Measurements from ENCODE around the gene TUBB.
"Not testable (repeated sequence)": the region's sequence is repeated elsewhere in the genome, so short reads cannot be mapped to it uniquely, and the experiment has no call there.

TUBB gene

DNA sequence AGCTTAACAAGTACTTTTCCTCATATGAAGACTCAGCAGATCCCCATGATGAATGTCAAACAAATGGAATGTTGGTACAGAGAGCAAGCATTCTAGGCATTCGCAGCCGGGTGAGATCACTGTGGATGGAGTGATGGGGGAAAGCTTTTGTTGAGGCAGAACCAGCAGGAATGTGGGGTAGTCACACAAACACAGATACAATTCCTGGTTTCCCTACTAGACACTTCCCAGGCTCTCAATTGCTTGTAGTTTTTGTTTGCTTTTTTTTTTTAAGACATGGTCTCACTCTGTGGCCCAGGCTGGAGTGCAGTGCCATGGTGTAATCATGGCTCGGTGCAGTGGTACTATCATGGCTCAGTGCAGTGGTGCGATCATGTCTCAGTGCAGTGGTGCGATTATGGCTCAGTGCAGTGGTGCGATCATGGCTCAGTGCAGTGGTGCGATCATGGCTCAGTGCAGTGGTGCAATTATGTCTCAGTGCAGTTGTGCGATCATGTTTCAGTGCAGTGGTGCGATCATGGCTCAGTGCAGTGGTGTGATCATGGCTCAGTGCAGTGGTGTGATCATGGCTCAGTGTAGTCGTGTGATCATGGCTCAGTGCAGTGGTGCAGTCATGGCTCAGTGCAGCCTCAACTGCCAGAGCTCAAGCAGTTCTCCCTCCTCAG is 39.6 kb downstream of the TUBB start:
- DNase-seq (ENCODE audit: low read depth in 2 of 2) = no peak

DNA sequence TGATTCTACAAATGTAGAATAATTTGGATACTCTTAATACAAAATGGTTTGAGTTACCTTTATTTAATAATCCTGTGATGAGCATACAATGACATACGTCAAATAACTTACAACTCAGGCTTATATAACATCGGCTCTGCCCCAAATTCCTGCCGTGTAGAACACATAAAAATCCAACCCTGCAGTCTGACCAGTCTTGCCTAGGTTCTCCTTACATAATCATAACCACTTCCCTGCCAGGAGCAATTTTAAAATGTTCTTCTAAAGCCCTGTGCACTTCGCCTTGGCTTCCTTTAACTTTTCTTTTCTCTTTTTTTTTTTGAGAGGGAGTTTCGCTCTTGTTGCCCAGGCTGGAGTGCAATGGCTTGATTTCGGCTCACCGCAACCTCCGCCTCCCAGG is 40.4 kb downstream of the TUBB start:
- DNase-seq (ENCODE audit: low read depth in 2 of 2) = no peak

DNA sequence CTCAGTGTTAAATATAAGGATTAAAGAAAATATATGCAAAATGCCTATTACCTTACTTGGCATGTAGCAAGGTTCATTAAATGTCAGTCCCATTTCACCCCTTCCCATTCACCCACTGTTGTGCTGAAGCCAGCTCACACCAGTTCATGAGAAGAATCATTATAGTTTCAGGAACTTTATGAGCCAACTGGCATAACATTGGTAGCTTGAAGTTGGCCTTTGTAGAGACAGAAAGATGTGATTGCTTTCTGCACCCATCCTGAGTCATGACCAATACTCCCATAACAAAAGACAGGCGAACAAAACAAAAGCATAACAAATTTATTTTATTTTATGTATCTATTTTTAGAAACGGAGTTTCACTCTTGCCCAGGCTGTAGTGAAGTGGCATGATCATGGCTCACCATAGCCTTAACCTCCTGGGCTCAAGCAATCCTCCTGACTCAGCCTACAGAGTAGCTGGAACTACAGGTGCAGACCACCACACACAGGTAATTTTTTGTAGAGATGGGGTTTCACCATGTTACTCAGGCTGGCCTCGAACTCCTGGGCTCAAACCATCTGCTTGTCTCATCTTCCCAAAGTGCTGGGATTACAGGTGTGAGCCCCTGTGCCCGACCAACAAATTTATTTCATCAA is 41.8 kb downstream of the TUBB start:
- no peak for DNase-seq (ENCODE audit: low read depth in 2 of 2)

DNA sequence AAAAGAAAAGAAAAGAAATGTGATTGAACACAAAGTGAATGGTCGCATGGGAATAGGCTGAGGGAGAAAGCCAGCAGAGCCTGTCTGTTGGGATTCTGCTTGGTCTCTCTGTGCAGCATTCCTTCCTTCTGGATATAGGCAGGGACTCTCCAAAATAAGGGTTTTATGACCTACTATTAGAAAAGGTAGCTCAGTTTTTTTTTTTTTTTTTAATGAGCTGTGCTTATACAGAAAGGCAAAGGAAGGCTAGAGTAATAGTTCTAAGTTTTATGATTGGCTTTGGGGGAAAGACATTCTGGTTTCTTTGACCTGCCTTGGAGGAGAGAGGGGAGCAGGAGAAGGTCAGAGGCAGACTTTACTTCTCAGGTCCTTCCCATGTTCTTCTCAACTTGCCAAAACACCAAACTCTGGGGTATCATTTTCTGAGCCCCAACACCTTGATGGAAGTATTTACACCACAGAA is 43.0 kb downstream of the TUBB start:
- no peak for DNase-seq (ENCODE audit: low read depth in 2 of 2)

DNA sequence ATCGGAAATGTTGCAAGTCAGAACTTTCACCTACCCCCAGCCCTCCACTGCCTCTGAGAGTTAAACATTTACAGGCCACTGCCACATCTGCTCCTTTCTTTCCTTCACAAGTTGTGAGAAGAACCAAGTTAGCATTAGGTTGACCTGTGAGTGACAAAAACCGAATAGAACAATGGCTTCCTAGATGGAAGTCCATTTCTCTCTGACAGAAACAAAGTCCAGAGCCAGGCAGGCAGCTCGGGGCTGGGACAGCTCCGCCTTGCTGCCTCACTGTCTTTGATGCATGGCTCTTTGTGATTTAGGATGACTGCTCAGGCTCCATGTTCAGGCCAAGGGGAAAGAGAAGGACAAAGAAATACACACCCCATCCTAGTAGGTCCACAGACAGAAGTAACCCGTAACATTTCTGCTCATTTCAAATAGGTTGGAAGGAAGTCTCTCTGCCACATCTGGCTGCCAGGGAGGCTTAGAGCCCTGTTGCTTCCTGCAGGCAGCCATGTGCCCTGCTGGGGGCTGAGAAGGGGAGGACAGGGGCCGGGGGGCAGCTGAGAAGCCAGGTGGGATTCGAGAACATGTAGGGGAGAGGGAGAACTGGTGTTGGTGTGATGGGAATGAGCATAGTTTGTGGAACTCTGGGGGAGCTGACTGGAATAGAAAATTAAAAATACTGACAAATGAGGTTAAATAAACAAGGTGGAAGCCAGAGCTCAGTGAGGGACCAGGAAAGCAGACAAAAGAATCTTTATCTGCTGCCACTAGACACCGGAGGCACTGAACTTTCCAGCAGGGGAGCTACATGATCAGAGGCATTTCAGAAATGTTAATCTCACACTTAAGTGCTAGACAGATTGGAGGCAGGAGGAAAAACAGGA is 43.7 kb downstream of the TUBB start:
- no peak for DNase-seq (ENCODE audit: low read depth in 2 of 2)

DNA sequence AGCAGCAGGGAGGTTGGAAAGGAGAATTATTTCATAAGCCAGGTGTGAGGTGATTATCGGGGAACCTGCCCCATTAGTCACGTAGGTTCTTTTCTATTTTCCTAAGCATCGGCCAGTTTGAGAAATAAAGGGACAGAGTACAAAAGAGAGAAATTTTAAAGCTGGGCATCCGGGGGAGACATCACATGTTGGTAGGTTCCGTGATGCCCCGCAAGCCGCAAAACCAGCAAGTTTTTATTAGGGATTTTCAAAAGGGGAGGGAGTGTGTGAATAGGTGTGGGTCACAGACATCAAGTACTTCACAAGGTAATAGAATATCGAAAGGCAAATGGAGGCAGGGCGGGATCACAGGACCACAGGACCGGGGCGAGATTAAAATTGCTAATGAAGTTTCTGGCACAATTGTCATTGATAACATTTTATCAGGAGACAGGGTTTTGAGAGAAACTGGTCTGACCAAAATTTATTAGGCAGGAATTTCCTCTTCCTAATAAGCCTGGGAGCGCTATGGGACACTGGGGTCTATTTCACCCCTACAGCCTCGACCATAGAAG is 44.4 kb downstream of the TUBB start:
- not testable (repeated sequence) for DNase-seq (ENCODE audit: low read depth in 2 of 2)

DNA sequence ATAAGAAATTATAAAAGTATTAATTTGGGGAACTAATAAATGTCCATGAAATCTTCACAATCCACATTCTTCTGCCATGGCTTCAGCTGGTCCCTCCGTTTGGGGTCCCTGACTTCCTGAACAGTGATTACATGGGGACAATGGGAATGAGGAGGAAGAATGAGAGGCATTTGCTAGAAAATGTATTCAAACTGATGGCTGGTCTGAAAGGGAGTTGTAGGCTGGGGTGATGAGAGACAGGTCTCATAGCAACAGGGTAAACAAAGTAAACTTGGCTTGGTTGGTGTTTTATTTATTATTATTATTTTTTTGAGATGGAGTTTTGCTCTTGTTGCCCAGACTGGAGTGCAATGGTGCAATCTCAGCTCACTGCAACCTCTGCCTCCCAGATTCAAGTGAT is 45.3 kb downstream of the TUBB start:
- DNase-seq (ENCODE audit: low read depth in 2 of 2) = not testable (repeated sequence)

DNA sequence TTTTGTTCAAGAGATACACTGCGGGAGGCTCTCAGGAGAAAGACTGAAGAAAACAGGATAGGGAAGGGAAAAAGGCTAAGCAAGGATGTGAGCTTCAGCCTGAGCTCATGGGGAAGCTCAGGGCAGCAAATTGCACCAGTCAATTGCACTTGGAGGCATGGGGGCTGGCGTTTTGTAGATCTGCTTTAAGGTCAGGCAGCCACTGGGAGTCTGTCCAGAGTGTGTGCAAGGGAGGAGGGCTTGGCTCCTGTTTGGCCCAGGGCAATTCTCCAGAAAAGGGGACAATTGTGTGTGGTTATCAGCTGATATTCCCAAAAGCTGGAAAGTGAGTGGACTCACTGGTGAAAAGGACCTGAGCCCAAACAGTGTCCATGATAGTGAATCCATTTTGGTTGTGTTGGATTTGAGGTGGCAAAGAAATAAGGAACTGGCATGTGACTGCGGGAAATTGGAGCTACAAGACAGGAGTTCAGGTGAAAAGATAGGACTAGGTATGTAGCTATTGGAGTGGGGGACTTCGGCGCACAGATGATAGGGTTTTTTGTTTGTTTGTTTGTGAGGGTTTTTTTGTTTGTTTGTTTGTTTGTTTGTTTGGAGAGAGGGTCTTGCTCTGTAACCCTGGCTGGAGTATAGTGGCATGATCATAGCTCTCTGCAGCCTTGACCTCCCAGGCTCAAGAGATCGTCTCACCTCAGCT is 46.5 kb downstream of the TUBB start:
- no peak for DNase-seq (ENCODE audit: low read depth in 2 of 2)

DNA sequence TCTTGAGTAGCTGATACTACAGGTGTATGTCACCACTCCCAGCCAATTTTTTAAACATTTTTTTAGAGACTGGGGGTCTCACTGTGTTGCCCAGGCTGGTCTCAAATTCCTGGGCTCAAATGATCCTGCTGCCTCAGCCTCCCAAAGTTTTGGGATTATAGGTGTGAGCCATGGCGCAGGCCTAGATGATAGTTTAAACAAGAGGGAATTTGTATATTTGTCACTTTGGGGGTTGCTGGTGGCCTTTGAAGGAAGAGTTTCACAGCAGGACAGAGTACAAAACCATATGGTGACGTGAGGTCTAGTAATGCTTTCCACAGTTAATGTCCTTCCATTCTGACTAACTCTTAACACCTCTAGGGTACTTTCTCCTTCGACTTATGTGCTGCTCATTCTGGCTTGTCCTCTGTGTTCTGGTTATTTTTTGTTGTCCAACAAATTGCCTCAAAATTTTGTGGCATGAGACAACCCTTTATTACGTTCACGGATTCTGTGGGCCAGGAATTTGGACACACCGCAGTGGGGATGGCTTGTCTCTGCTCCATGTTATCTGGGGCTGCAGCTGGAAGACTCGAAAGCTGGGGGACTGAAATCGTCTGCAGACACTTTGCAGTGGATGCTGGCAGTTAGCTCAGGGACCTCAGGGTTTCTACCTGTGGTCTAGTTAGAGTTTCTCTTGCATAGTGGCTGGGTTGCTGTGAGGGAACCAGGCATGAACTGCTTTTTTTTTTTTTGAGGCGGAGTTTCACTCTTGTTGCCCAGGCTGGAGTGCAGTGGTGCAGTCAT is 47.2 kb downstream of the TUBB start:
- no peak for DNase-seq (ENCODE audit: low read depth in 2 of 2)

DNA sequence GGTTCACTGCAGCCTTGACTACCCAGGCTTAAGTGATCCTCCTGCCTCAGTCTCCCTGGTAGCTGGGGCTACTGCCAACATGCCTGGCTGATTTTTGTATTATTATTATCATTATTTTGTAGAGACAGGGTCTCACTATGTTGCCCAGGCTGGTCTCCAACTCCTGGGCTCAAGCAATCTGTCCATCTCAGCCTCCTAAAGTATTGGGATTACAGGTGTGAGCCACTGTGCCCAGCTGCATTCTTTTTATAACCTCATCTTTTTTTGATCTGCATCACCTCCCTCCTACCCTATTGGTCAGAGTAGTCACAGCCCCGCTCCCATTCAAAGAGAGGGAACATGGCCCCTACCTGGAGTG is 47.8 kb downstream of the TUBB start:
- DNase-seq (ENCODE audit: low read depth in 2 of 2) = no peak

DNA sequence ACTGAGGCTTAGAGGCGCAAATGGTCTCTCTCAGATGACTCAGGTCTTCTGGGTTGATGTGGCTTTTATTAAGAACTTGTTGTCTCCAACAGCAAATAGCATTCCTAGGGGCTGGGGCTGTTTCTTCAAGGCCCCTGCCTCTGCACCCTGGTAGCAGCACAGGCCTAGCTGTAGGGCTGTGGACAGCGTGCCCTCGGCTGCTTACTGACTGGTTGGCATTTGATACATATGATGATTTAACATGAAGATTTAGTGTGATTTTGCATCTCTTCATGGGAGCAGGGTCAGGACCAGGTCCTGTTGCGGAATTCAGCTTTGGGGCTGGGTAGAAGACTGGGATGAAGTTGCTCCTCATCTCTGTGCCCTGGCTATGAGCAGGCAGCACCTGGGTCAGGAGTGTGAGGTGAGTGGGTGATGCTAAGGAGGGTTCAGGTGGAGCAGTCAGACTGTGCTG is 48.5 kb downstream of the TUBB start:
- DNase-seq (ENCODE audit: low read depth in 2 of 2) = peak in 1 of 2 donors; percentile 32

DNA sequence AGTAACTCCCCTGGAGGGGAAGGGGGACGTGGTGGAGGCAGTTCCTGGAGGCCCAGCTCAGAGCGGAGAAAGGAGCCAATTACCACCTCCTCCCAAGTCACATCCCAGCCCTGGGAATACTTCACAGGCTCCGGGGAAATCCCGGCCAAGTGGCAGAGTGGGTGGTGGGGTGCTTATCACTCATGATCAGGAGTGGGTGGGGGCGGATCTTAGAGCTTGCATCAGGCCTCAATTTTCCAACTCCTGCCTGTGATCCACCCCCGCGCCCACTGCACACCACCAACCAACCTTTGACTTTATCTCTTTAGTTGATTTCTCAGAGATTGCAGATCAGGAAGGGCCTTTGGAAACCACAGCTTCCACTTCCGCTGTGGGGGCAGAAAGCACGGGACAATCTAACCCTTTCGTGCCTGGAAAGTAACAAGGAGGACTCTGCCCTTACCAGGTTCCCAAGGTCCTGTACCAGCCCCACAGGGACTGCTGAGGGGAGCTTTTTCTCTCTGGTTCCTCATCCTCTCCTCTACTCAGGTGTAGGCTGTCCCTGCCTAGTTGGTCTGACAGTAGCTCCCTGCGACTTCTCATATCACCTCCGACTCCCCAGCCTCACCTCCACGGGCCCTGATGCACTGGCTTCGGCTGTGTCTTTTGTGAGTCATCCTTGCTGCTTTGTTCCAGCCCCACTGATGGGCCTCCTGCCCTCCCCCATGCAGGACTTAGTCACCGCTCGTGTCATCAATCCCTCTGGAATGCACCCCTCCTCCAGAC is 49.1 kb downstream of the TUBB start:
- peak; percentile 73 to 77 for DNase-seq (ENCODE audit: low read depth in 2 of 2)

DNA sequence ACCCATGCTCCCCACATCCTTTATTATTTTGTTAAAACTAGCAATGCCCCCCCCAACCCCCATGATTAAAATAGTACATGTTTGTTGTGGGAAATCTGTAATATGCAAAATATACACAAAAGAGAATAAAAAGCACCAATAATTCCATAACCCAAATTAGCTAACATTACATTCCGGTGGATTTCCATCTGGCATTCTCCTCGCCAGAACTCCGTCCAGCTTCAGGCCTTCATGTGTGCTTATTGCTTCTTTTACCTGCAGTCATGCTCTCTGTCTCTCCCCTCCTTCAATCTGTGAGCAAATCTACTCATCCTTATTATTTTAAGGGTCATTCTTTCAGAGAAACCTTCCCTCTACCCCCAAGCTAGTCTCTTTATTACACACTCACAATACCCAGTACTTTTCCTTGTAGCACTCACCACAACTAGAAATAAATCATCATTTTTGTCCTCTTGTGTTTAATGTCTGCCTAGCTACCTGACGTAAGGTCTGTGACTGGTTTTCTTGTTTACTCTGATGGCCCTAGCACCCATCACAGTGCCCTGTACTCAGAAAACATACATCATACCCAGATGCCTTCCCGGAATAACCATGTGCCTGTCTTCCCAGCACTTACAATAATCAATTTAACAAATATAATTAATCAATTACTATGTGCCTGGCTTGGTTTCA is 49.8 kb downstream of the TUBB start:
- no peak for DNase-seq (ENCODE audit: low read depth in 2 of 2)

DNA sequence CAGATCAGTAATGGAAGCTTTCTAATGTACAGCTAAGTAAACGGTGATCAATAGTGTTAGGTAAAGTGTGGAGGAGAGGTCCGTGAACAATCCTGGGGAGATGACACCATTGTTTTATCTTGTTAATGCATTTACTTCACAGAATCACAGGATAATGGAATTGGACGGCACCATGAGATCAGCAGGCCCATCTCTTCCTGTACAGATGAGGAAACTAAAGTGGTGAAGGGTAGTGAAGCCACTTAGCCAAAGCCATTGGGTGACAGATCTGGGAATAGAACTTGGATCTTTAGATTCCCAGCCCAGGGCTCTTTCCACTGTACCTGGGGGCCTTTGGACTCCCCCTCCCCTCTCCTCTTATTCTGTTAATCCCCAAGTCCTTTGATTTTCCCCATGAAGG is 50.4 kb downstream of the TUBB start:
- DNase-seq (ENCODE audit: low read depth in 2 of 2) = no peak

DNA sequence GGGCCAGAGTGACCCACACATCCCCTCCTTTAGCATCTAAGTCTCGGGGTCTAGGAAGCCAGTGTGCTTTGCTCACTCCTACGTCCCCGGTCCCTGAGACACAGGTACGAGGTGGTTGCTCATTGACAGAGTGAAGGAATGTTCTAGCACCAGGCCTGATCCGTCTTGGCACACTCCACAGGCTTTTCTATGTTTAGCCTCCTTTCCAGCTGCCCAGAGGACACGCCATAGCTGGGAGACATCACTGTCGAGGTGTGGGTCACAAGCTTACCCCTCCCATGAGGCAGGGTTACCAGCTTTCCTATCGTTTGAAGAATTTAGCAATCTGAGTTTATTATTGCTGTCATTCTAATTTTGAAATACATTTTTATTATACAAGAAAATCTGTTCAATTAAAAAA is 54.5 kb downstream of the TUBB start:
- no peak for DNase-seq (ENCODE audit: low read depth in 2 of 2)
